WTC11 (cell line): ENCODE data around the gene GPR132.

Experiments
- ESRRA ChIP-seq: sonication (generic); formaldehyde crosslinking; IDR thresholded peaks from 2 replicates; pipeline ENCODE4 v1.8.1; 2022; ENCODE audit warnings: mild to moderate bottlenecking, missing genetic modification reagents, borderline replicate concordance
- ETV6 ChIP-seq: sonication (generic); formaldehyde crosslinking; IDR thresholded peaks from 2 replicates; pipeline ENCODE4 v1.8.1; 2022; ENCODE audit warnings: mild to moderate bottlenecking, missing genetic modification reagents
- JUN ChIP-seq: sonication (generic); formaldehyde crosslinking; IDR thresholded peaks from 2 replicates; pipeline ENCODE4 v1.8.0; 2023; ENCODE audit warnings: mild to moderate bottlenecking, missing genetic modification reagents
- RELA ChIP-seq: sonication (generic); formaldehyde crosslinking; IDR thresholded peaks from 2 replicates; pipeline ENCODE4 v1.8.1; 2022; ENCODE audit warnings: missing genetic modification reagents, mild to moderate bottlenecking, borderline replicate concordance
- ZNF416 ChIP-seq: fragments of 250-450 bp; sonication (Bioruptor Pico); IDR thresholded peaks from 2 replicates; pipeline ENCODE4 v1.9.0; 2021; ENCODE audit warnings: mild to moderate bottlenecking, inconsistent platforms
- TF ChIP-seq, protein P1 (sequence below): sonication (generic); formaldehyde crosslinking; IDR thresholded peaks from 2 replicates; pipeline ENCODE4 v1.8.1; 2023; ENCODE audit warnings: mild to moderate bottlenecking, moderate library complexity, missing genetic modification reagents
- TF ChIP-seq, protein P2 (sequence below): fragments of 200-600 bp; IDR thresholded peaks from 2 replicates; pipeline ENCODE4 v1.8.0; 2022; ENCODE audit warnings: antibody characterized with exemption
- TF ChIP-seq, protein P3 (sequence below): sonication (generic); formaldehyde crosslinking; IDR thresholded peaks from 2 replicates; pipeline ENCODE4 v1.8.0; 2022; ENCODE audit warnings: mild to moderate bottlenecking, missing genetic modification reagents
- TF ChIP-seq, protein P4 (sequence below): sonication (generic); formaldehyde crosslinking; IDR thresholded peaks from 2 replicates; pipeline ENCODE4 v1.8.0; 2023; ENCODE audit warnings: missing genetic modification reagents, mild to moderate bottlenecking, borderline replicate concordance

DNA sequence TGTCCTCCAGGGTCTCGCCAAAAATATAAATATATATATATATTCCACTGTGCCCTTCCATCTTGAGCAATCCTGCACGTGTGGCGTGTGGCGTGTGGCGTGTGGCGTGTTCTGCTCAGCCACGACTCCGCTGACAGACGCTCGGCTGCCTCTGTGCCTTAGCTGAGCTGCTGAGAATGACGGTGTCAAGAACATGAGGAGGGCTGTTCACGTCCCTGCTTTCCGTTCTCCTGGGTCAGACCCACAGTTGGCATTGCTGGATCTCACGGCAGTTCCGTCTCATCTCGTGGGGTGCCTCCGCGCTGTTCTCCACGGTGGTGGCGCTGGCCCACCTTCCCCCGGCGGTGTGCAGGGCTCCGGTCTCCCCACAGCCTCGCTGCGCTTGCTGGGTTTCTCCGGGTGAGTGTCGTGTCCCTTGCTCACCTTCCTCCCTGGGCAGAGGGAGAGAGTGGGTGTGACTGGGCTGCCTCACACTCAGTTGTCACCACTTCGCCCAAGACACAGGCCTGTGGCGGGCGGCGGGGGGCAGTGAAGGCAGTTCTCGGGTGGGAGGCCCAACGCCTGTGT is 9.4 kb downstream of the GPR132 start:
- TF ChIP-seq, protein P1, sequence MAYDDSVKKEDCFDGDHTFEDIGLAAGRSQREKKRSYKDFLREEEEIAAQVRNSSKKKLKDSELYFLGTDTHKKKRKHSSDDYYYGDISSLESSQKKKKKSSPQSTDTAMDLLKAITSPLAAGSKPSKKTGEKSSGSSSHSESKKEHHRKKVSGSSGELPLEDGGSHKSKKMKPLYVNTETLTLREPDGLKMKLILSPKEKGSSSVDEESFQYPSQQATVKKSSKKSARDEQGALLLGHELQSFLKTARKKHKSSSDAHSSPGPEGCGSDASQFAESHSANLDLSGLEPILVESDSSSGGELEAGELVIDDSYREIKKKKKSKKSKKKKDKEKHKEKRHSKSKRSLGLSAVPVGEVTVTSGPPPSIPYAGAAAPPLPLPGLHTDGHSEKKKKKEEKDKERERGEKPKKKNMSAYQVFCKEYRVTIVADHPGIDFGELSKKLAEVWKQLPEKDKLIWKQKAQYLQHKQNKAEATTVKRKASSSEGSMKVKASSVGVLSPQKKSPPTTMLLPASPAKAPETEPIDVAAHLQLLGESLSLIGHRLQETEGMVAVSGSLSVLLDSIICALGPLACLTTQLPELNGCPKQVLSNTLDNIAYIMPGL (CRISPR knock-in tag), result no peak
- TF ChIP-seq, protein P2, sequence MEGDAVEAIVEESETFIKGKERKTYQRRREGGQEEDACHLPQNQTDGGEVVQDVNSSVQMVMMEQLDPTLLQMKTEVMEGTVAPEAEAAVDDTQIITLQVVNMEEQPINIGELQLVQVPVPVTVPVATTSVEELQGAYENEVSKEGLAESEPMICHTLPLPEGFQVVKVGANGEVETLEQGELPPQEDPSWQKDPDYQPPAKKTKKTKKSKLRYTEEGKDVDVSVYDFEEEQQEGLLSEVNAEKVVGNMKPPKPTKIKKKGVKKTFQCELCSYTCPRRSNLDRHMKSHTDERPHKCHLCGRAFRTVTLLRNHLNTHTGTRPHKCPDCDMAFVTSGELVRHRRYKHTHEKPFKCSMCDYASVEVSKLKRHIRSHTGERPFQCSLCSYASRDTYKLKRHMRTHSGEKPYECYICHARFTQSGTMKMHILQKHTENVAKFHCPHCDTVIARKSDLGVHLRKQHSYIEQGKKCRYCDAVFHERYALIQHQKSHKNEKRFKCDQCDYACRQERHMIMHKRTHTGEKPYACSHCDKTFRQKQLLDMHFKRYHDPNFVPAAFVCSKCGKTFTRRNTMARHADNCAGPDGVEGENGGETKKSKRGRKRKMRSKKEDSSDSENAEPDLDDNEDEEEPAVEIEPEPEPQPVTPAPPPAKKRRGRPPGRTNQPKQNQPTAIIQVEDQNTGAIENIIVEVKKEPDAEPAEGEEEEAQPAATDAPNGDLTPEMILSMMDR, result no peak
- TF ChIP-seq ETV6 (no peak), ZNF416 (CRISPR knock-in tag) (no peak), JUN (no peak), ESRRA (CRISPR knock-in tag) (no peak), RELA (CRISPR knock-in tag) (no peak)
- TF ChIP-seq, protein P3, sequence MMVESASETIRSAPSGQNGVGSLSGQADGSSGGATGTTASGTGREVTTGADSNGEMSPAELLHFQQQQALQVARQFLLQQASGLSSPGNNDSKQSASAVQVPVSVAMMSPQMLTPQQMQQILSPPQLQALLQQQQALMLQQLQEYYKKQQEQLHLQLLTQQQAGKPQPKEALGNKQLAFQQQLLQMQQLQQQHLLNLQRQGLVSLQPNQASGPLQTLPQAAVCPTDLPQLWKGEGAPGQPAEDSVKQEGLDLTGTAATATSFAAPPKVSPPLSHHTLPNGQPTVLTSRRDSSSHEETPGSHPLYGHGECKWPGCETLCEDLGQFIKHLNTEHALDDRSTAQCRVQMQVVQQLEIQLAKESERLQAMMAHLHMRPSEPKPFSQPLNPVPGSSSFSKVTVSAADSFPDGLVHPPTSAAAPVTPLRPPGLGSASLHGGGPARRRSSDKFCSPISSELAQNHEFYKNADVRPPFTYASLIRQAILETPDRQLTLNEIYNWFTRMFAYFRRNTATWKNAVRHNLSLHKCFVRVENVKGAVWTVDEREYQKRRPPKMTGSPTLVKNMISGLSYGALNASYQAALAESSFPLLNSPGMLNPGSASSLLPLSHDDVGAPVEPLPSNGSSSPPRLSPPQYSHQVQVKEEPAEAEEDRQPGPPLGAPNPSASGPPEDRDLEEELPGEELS (CRISPR knock-in tag), result no peak
- TF ChIP-seq, protein P4, sequence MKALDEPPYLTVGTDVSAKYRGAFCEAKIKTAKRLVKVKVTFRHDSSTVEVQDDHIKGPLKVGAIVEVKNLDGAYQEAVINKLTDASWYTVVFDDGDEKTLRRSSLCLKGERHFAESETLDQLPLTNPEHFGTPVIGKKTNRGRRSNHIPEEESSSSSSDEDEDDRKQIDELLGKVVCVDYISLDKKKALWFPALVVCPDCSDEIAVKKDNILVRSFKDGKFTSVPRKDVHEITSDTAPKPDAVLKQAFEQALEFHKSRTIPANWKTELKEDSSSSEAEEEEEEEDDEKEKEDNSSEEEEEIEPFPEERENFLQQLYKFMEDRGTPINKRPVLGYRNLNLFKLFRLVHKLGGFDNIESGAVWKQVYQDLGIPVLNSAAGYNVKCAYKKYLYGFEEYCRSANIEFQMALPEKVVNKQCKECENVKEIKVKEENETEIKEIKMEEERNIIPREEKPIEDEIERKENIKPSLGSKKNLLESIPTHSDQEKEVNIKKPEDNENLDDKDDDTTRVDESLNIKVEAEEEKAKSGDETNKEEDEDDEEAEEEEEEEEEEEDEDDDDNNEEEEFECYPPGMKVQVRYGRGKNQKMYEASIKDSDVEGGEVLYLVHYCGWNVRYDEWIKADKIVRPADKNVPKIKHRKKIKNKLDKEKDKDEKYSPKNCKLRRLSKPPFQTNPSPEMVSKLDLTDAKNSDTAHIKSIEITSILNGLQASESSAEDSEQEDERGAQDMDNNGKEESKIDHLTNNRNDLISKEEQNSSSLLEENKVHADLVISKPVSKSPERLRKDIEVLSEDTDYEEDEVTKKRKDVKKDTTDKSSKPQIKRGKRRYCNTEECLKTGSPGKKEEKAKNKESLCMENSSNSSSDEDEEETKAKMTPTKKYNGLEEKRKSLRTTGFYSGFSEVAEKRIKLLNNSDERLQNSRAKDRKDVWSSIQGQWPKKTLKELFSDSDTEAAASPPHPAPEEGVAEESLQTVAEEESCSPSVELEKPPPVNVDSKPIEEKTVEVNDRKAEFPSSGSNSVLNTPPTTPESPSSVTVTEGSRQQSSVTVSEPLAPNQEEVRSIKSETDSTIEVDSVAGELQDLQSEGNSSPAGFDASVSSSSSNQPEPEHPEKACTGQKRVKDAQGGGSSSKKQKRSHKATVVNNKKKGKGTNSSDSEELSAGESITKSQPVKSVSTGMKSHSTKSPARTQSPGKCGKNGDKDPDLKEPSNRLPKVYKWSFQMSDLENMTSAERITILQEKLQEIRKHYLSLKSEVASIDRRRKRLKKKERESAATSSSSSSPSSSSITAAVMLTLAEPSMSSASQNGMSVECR (CRISPR knock-in tag), result no peak
